B cell (primary cell): ENCODE data around the gene COG8. TPM values are rescaled to one million over a fixed set of nuclear protein-coding genes. Genes with fewer than 3 reads are reported as not detected.

Source experiments
- ATAC-seq: fragments of 200-7000 bp; cut with Tn5 transposase; one replicate; pipeline ENCODE4 v1.10.0; 2021; ENCODE audit warnings: low read depth, mild to moderate bottlenecking, moderate number of reproducible peaks, moderate library complexity
- CTCF ChIA-PET: fragments of 350-600 bp; sonication (Branson Sonifier 250); formaldehyde crosslinking; loops from one replicate; lab custom pipeline; 2021; ENCODE audit warnings: antibody characterized with exemption, inconsistent platforms; lab: Charles Lee
- POLR2A ChIA-PET: fragments of 350-600 bp; sonication (Branson Sonifier 250); formaldehyde crosslinking; loops from one replicate; lab custom pipeline; 2021; ENCODE audit warnings: antibody characterized with exemption; lab: Charles Lee
- DNase-seq: peaks from one replicate; pipeline ENCODE4 v3.0.0; 2013
- H2AFZ ChIP-seq: 2 replicates; pipeline ENCODE4 v1.6.1; 2012; ENCODE audit warnings: mild to moderate bottlenecking, low read depth, low read length; ENCODE audit not compliant: insufficient read depth, poor library complexity, severe bottlenecking
- H3K27ac ChIP-seq, 2 donors: 1 replicate in 1 of 2; 2 replicates in 1 of 2; pipeline ENCODE4 v1.5.1; 2012 to 2013; ENCODE audit warnings: low read length in 2 of 2, mild to moderate bottlenecking in 2 of 2, moderate library complexity in 1 of 2
- H3K27me3 ChIP-seq, 4 experiments: fragments of 200-600 bp in 1 of 4; sonication (generic) in 1 of 4; replicated peaks in 1 of 4; 1 replicate in 2 of 4; 2 replicates in 2 of 4; pipeline versions ENCODE4 v1.6.1 to v1.7.0; 2013 to 2016; ENCODE audit warnings: low read length in 3 of 4, mild to moderate bottlenecking in 2 of 4, mixed read lengths in 1 of 4, moderate library complexity in 1 of 4; ENCODE audit not compliant: insufficient read depth in 4 of 4, control insufficient read depth in 3 of 4; ENCODE audit errors: control extremely low read depth in 1 of 4
- H3K36me3 ChIP-seq, 2 experiments: replicated peaks in 1 of 2; 1 replicate in 1 of 2; 2 replicates in 1 of 2; pipeline versions ENCODE4 v1.6.1 to v1.7.1; 2013; ENCODE audit warnings: low read length in 1 of 2; ENCODE audit not compliant: insufficient read depth in 2 of 2, control insufficient read depth in 1 of 2; ENCODE audit errors: control extremely low read depth in 1 of 2, extremely low read depth in 1 of 2
- H3K4me1 ChIP-seq, 2 donors: fragments of 200-600 bp in 1 of 2; sonication (generic) in 1 of 2; 1 replicate in 1 of 2; 2 replicates in 1 of 2; pipeline versions ENCODE4 v1.5.1 to v1.6.1; 2013 to 2017; ENCODE audit warnings: low read length in 2 of 2; ENCODE audit not compliant: control insufficient read depth in 2 of 2, insufficient read depth in 2 of 2
- H3K4me2 ChIP-seq: replicated peaks from 2 replicates; pipeline ENCODE3; 2012; ENCODE audit warnings: mild to moderate bottlenecking, low read depth, low read length; ENCODE audit not compliant: poor library complexity, severe bottlenecking
- H3K4me3 ChIP-seq, 5 experiments: fragments of 200-600 bp in 1 of 5; sonication (generic) in 1 of 5; 1 replicate in 3 of 5; 2 replicates in 2 of 5; pipeline versions ENCODE4 v1.5.1 to v1.7.0; 2011 to 2016; ENCODE audit warnings: low read length in 4 of 5, mild to moderate bottlenecking in 4 of 5, low read depth in 2 of 5, control low read depth in 1 of 5, moderate library complexity in 1 of 5; ENCODE audit not compliant: insufficient read depth in 1 of 5; ENCODE audit errors: control extremely low read depth in 1 of 5, extremely low read depth in 1 of 5
- H3K79me2 ChIP-seq: fragments of 200-600 bp; sonication (generic); one replicate; pipeline ENCODE4 v1.6.0; 2016; ENCODE audit warnings: low read length; ENCODE audit not compliant: control insufficient read depth, insufficient read depth
- H3K9ac ChIP-seq: fragments of 200-600 bp; sonication (generic); 2 replicates; pipeline ENCODE4 v1.6.1; 2017; ENCODE audit warnings: mild to moderate bottlenecking, low read length, moderate library complexity
- H3K9me3 ChIP-seq, 3 donors: one replicate each; pipeline versions ENCODE4 v1.6.1 to v1.7.1; 2013; ENCODE audit warnings: low read length in 2 of 3; ENCODE audit not compliant: control insufficient read depth in 2 of 3, insufficient read depth in 1 of 3; ENCODE audit errors: control extremely low read depth in 1 of 3
- H4K20me1 ChIP-seq: 2 replicates; pipeline ENCODE4 v1.6.0; 2012; ENCODE audit warnings: mild to moderate bottlenecking, low read length; ENCODE audit not compliant: insufficient read depth, control insufficient read depth, poor library complexity, severe bottlenecking
- H3K27ac Mint-ChIP-seq: one replicate; pipeline ENCODE4 v1.8.0; 2021; ENCODE audit warnings: mixed read lengths
- H3K27me3 Mint-ChIP-seq: one replicate; pipeline ENCODE4 v1.8.0; 2021; ENCODE audit warnings: mixed read lengths
- H3K4me1 Mint-ChIP-seq: one replicate; pipeline ENCODE4 v1.8.0; 2021; ENCODE audit warnings: mixed read lengths
- H3K4me3 Mint-ChIP-seq: one replicate; pipeline ENCODE4 v1.8.0; 2021; ENCODE audit warnings: mixed read lengths
- H3K9me3 Mint-ChIP-seq: one replicate; pipeline ENCODE4 v1.8.0; 2022; ENCODE audit warnings: mixed read lengths; ENCODE audit not compliant: insufficient read depth
- EZH2 ChIP-seq: IDR thresholded peaks from 2 replicates; pipeline ENCODE4 v1.6.1; 2012; ENCODE audit warnings: borderline replicate concordance, low read depth, mild to moderate bottlenecking, moderate library complexity, low read length; ENCODE audit not compliant: insufficient read depth, poor library complexity, severe bottlenecking
- WGBS: methylation state at CpG from one replicate; pipeline ENCODE4 v1.1.5; 2013; ENCODE audit warnings: missing lambda C conversion rate; ENCODE audit not compliant: insufficient coverage; 5-methylcytosine and 5-hydroxymethylcytosine counted together
- intact Hi-C: fragments of 100-400 bp; cut with micrococcal nuclease; formaldehyde crosslinking; loops from one replicate; pipeline ENCODE4 v1.10.0; 2022
- polyA plus RNA-seq: library from polyadenylated mRNA; depleted of rRNA; stranded (reverse); fragments of >200 nt; gene quantifications from 2 replicates; pipeline ENCODE4 v1.2.3, GENCODE V29; 2012
- total RNA-seq, 2 donors: library from RNA; stranded (reverse); fragments of 120-200 nt in 1 of 2; gene quantifications; 1 replicate in 1 of 2; 2 replicates in 1 of 2; pipeline versions ENCODE4 v1.2.3 to v1.2.4, GENCODE V29; 2013 to 2022
- TF ChIP-seq, protein P1 (sequence below): fragments of 200-600 bp; IDR thresholded peaks from one replicate; pipeline ENCODE4 v1.8.0; 2022; ENCODE audit warnings: antibody characterized with exemption, mild to moderate bottlenecking

COG8 gene
- total and polyA plus RNA-seq, 2 donors (not counting 1 experiment from before 2014, with no cell fraction given), result 34.4 to 61.6 TPM

DNA sequence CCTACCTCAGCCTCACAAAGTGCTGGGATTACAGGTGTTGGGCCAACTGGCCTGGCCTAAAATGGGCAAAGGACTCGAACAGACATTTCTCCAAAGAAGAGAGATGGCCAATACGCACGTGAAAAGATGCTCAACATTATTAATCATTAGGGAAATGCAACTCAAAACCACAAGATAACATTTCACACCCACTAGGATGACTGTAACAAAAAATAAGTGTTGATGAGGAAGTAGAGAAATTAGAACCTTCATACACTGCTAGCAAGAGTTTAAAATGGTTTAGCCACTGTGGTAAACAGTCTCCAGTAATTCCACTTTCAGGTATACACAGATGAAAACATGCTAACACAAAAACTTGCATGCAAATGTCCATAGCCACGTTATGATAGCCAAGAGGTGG, 6.6 kb upstream of the COG8 start:
- Mint-ChIP-seq H3K27me3 (no peaks in the 10 kb centered on the region), H3K4me3 (no peak overlapping the region), H3K27ac (peak overlapping the region; percentile 53), H3K9me3 (no peaks in the 10 kb centered on the region), H3K4me1 (peaks cover 14% of the 10 kb centered on the region)
- Histone ChIP-seq H3K79me2 (peaks cover 4% of the 10 kb centered on the region), H3K9me3 (no peaks in the 10 kb centered on the region), H3K27ac (no peak overlapping the region), H3K27me3 (no peaks in the 10 kb centered on the region), H3K4me1 (peaks cover 0 to under 1% of the 10 kb centered on the region in 2 donors), H3K36me3 (peaks cover 0 to 20% of the 10 kb centered on the region in 2 experiments), H3K9ac (no peak overlapping the region), H3K4me2 (no peak overlapping the region), H4K20me1 (no peaks in the 10 kb centered on the region), H3K4me3 (no peak overlapping the region), H2AFZ (no peak overlapping the region)
- intact Hi-C loops, result no loop called here
- TF ChIP-seq, protein P1, sequence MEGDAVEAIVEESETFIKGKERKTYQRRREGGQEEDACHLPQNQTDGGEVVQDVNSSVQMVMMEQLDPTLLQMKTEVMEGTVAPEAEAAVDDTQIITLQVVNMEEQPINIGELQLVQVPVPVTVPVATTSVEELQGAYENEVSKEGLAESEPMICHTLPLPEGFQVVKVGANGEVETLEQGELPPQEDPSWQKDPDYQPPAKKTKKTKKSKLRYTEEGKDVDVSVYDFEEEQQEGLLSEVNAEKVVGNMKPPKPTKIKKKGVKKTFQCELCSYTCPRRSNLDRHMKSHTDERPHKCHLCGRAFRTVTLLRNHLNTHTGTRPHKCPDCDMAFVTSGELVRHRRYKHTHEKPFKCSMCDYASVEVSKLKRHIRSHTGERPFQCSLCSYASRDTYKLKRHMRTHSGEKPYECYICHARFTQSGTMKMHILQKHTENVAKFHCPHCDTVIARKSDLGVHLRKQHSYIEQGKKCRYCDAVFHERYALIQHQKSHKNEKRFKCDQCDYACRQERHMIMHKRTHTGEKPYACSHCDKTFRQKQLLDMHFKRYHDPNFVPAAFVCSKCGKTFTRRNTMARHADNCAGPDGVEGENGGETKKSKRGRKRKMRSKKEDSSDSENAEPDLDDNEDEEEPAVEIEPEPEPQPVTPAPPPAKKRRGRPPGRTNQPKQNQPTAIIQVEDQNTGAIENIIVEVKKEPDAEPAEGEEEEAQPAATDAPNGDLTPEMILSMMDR, result no peak
- TF ChIP-seq EZH2, result no peak
- CTCF ChIA-PET, result no interaction called here
- POLR2A ChIA-PET, result no interaction called here
- ATAC-seq (peak; percentile 24), DNase-seq (no peak)
- no CpG with 5 or more reads among the region's 4 CpGs for WGBS

DNA sequence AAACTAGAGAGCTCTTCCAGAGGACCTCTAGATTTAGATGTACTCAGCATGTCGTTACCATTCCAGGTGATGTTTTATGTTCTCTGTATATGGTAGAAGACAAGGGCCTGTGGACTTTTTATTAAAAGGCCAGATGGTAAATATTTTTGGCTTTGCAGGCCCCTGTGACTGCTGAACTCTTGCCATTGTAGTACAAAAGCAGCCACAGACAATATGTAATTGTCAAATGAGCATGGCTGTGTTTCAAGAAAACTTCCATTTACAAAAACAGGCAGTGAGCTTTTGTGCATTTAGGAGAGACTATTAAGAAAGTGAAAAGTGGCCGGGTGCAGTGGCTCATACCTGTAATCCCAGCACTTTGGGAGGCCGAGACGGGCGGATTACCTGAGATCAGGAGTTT, 4.8 kb upstream of the COG8 start:
- Mint-ChIP-seq H3K27me3 (no peaks in the 10 kb centered on the region), H3K27ac (no peak overlapping the region), H3K9me3 (no peaks in the 10 kb centered on the region), H3K4me3 (no peak overlapping the region), H3K4me1 (peaks cover 28% of the 10 kb centered on the region)
- ATAC-seq (no peak), DNase-seq (no peak)
- H2AFZ ChIP-seq, result no peak overlapping the region
- peaks cover 19% of the 10 kb centered on the region for H3K79me2 ChIP-seq
- H3K4me1 ChIP-seq, result peaks cover 9% of the 10 kb centered on the region in 2 donors
- ChIA-PET POLR2A (no interaction called here), CTCF (no interaction called here)
- H3K27me3 ChIP-seq, result no peaks in the 10 kb centered on the region
- TF ChIP-seq, protein P1, result no peak
- TF ChIP-seq EZH2, result no peak
- no peak overlapping the region for H3K4me3 ChIP-seq
- no peaks in the 10 kb centered on the region for H4K20me1 ChIP-seq
- intact Hi-C loops, result no loop called here
- no CpG with 5 or more reads among the region's 5 CpGs for WGBS
- H3K4me2 ChIP-seq, result no peak overlapping the region
- no peaks in the 10 kb centered on the region for H3K9me3 ChIP-seq
- H3K27ac ChIP-seq, result no peak overlapping the region
- H3K36me3 ChIP-seq, result peaks cover 0 to 18% of the 10 kb centered on the region in 2 experiments
- H3K9ac ChIP-seq, result no peak overlapping the region
